MM.1S (cell line): ENCODE data around the gene PAPPA.

Experiments used
- DNase-seq: peaks from one replicate; pipeline ENCODE4 v3.0.0-alpha.2; 2015
- H2AFZ ChIP-seq: fragments of 300-600 bp; sonication (generic); 2 replicates; pipeline ENCODE4 v1.6.0; 2016; ENCODE audit warnings: antibody characterized with exemption, low read length
- H3F3A ChIP-seq: fragments of 300-600 bp; sonication (generic); 2 replicates; pipeline ENCODE4 v1.6.1; 2016; ENCODE audit warnings: mild to moderate bottlenecking, antibody characterized with exemption, low read length, moderate library complexity, mixed read lengths; ENCODE audit not compliant: insufficient read depth
- H3K27ac ChIP-seq: fragments of 300-600 bp; sonication (generic); 2 replicates; pipeline ENCODE4 v1.5.1; 2016; ENCODE audit warnings: mild to moderate bottlenecking, low read length
- H3K27me3 ChIP-seq: fragments of 300-600 bp; sonication (generic); replicated peaks from 2 replicates; pipeline ENCODE4 v1.6.0; 2016; ENCODE audit warnings: low read length; ENCODE audit not compliant: insufficient read depth
- H3K36me3 ChIP-seq: fragments of 300-600 bp; sonication (generic); replicated peaks from 2 replicates; pipeline ENCODE4 v1.6.1; 2016; ENCODE audit warnings: mild to moderate bottlenecking, low read length, mixed read lengths; ENCODE audit not compliant: insufficient read depth
- H3K4me1 ChIP-seq: fragments of 300-600 bp; sonication (generic); 2 replicates; pipeline ENCODE4 v1.6.1; 2016; ENCODE audit warnings: low read length, mixed read lengths
- H3K4me2 ChIP-seq: fragments of 300-600 bp; sonication (generic); 2 replicates; pipeline ENCODE4 v1.6.0; 2016; ENCODE audit warnings: low read depth, low read length
- H3K4me3 ChIP-seq: fragments of 300-600 bp; sonication (generic); 2 replicates; pipeline ENCODE4 v1.5.1; 2016; ENCODE audit warnings: low read length, mixed read lengths
- H3K79me2 ChIP-seq: fragments of 300-600 bp; sonication (generic); 2 replicates; pipeline ENCODE4 v1.6.1; 2016; ENCODE audit warnings: mixed run types, low read length, mixed read lengths
- H3K9ac ChIP-seq: fragments of 300-600 bp; sonication (generic); 2 replicates; pipeline ENCODE4 v1.6.1; 2016; ENCODE audit warnings: low read length, mixed read lengths
- H3K9me2 ChIP-seq: fragments of 300-600 bp; sonication (generic); replicated peaks from 2 replicates; pipeline ENCODE4 v1.6.1; 2016; ENCODE audit warnings: mild to moderate bottlenecking, low read length, mixed read lengths; ENCODE audit not compliant: insufficient read depth
- H3K9me3 ChIP-seq: fragments of 300-600 bp; sonication (generic); replicated peaks from 2 replicates; pipeline ENCODE4 v1.6.1; 2016; ENCODE audit warnings: mild to moderate bottlenecking, low read length, mixed read lengths; ENCODE audit not compliant: insufficient read depth
- H4K20me1 ChIP-seq: fragments of 300-600 bp; sonication (generic); 2 replicates; pipeline ENCODE4 v1.6.1; 2016; ENCODE audit warnings: mild to moderate bottlenecking, low read length, moderate library complexity, mixed read lengths; ENCODE audit not compliant: insufficient read depth
- EZH2 ChIP-seq: fragments of 300-600 bp; sonication (generic); optimal IDR thresholded peaks from 2 replicates; pipeline ENCODE3; 2017; ENCODE audit warnings: low read depth, mild to moderate bottlenecking, antibody characterized with exemption, low read length, mixed read lengths
- EZH2phosphoT487 ChIP-seq: fragments of 300-600 bp; sonication (generic); IDR thresholded peaks from 2 replicates; pipeline ENCODE4 v1.6.1; 2018; ENCODE audit warnings: antibody characterized with exemption, low read length
- TF ChIP-seq, protein P1 (sequence below): fragments of 300-600 bp; sonication (generic); IDR thresholded peaks from 2 replicates; pipeline ENCODE4 v1.5.1; 2016; ENCODE audit warnings: antibody characterized with exemption, low read length, mixed read lengths

PAPPA gene

DNA sequence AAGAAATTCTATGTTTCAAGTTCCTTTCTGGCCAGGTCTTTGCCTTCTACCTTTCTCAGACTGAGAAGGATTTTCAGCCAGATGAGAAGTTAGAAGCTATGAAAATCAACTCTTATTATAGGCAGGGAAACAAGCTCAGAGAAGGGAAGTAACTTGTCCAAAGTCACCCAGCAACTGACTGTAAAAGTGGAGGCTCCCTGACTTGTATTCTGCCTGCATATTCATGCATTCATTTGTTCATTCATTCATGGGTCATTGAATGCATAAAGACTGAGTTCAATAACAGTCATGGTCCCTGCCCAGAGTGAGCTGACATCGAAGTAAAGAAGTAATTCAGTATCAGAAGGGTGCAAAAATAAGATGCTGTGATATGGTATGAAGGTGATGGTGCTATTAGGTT is 239.6 kb downstream of the PAPPA start:
- H3K4me3 ChIP-seq: no peak overlapping the region
- no peaks in the 10 kb centered on the region for H3K79me2 ChIP-seq
- no peaks in the 10 kb centered on the region for H3K27me3 ChIP-seq
- no peak overlapping the region for H3K9ac ChIP-seq
- no peaks in the 10 kb centered on the region for H3K36me3 ChIP-seq
- no peak overlapping the region for H2AFZ ChIP-seq
- TF ChIP-seq, protein P1, sequence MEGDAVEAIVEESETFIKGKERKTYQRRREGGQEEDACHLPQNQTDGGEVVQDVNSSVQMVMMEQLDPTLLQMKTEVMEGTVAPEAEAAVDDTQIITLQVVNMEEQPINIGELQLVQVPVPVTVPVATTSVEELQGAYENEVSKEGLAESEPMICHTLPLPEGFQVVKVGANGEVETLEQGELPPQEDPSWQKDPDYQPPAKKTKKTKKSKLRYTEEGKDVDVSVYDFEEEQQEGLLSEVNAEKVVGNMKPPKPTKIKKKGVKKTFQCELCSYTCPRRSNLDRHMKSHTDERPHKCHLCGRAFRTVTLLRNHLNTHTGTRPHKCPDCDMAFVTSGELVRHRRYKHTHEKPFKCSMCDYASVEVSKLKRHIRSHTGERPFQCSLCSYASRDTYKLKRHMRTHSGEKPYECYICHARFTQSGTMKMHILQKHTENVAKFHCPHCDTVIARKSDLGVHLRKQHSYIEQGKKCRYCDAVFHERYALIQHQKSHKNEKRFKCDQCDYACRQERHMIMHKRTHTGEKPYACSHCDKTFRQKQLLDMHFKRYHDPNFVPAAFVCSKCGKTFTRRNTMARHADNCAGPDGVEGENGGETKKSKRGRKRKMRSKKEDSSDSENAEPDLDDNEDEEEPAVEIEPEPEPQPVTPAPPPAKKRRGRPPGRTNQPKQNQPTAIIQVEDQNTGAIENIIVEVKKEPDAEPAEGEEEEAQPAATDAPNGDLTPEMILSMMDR: no peak
- TF ChIP-seq EZH2phosphoT487 (no peak), EZH2 (no peak)
- H3F3A ChIP-seq: no peaks in the 10 kb centered on the region
- H3K4me1 ChIP-seq: no peaks in the 10 kb centered on the region
- no peaks in the 10 kb centered on the region for H4K20me1 ChIP-seq
- no peak overlapping the region for H3K27ac ChIP-seq
- no peak overlapping the region for H3K4me2 ChIP-seq
- no peaks in the 10 kb centered on the region for H3K9me2 ChIP-seq
- no peaks in the 10 kb centered on the region for H3K9me3 ChIP-seq
- no peak for DNase-seq

- no peaks in the 10 kb centered on the region for H3K79me2 ChIP-seq
- H3K27me3 ChIP-seq: no peaks in the 10 kb centered on the region
- DNase-seq: no peak
- H2AFZ ChIP-seq: no peak overlapping the region
- H3K27ac ChIP-seq: no peak overlapping the region
- TF ChIP-seq EZH2: no peak
- TF ChIP-seq EZH2phosphoT487: no peak
- TF ChIP-seq, protein P1: no peak
- no peak overlapping the region for H3K4me3 ChIP-seq
- H3K9ac ChIP-seq: no peak overlapping the region
- H3K4me1 ChIP-seq: no peaks in the 10 kb centered on the region
- no peaks in the 10 kb centered on the region for H3K9me3 ChIP-seq
- no peaks in the 10 kb centered on the region for H4K20me1 ChIP-seq
- no peaks in the 10 kb centered on the region for H3F3A ChIP-seq
- H3K36me3 ChIP-seq: no peaks in the 10 kb centered on the region
- no peaks in the 10 kb centered on the region for H3K9me2 ChIP-seq
- H3K4me2 ChIP-seq: no peak overlapping the region
Observed at GRCh38 chr9:116394070-116394469, 240.5 kb downstream of the PAPPA start.

GRCh38 chr9:116394894-116395698 is 241.5 kb downstream of the PAPPA start:
- Histone ChIP-seq H3K9ac (no peak overlapping the region), H3K4me2 (no peak overlapping the region), H3K79me2 (no peaks in the 10 kb centered on the region), H3K4me3 (no peak overlapping the region), H3F3A (no peaks in the 10 kb centered on the region), H3K27me3 (no peaks in the 10 kb centered on the region), H3K4me1 (no peaks in the 10 kb centered on the region), H3K9me2 (no peaks in the 10 kb centered on the region), H3K27ac (no peak overlapping the region), H3K36me3 (no peaks in the 10 kb centered on the region), H4K20me1 (no peaks in the 10 kb centered on the region), H2AFZ (no peak overlapping the region), H3K9me3 (no peaks in the 10 kb centered on the region)
- TF ChIP-seq EZH2 (no peak), EZH2phosphoT487 (no peak)
- TF ChIP-seq, protein P1: no peak
- no peak for DNase-seq
